Effector memory CD4-positive, alpha-beta T cell (primary cell): ENCODE measurements around the gene RNF31.

Experiments used
- DNase-seq, 3 donors: peaks; one replicate each; pipeline ENCODE4 v3.0.0-alpha.2; 2020
- H3K27ac ChIP-seq: 2 replicates; pipeline ENCODE4 v1.7.0; 2013; ENCODE audit warnings: mild to moderate bottlenecking, low read length, moderate library complexity; ENCODE audit not compliant: insufficient read depth, poor library complexity, severe bottlenecking
- H3K27me3 ChIP-seq: replicated peaks from 2 replicates; pipeline ENCODE4 v1.7.0; 2013; ENCODE audit warnings: mild to moderate bottlenecking, low read length; ENCODE audit not compliant: insufficient read depth, control insufficient read depth, poor library complexity, severe bottlenecking
- H3K36me3 ChIP-seq: 2 replicates; pipeline ENCODE4 v1.7.0; 2013; ENCODE audit warnings: mild to moderate bottlenecking, low read length, moderate library complexity; ENCODE audit not compliant: control insufficient read depth, insufficient read depth
- H3K4me1 ChIP-seq: 2 replicates; pipeline ENCODE4 v1.7.0; 2013; ENCODE audit warnings: low read length, mild to moderate bottlenecking; ENCODE audit not compliant: control insufficient read depth, insufficient read depth, poor library complexity, severe bottlenecking
- H3K4me3 ChIP-seq: 2 replicates; pipeline ENCODE4 v1.7.0; 2013; ENCODE audit warnings: low read length, low read depth, mild to moderate bottlenecking; ENCODE audit not compliant: insufficient read depth, poor library complexity, severe bottlenecking
- H3K9me3 ChIP-seq: 2 replicates; pipeline ENCODE4 v1.7.0; 2013; ENCODE audit warnings: mild to moderate bottlenecking, low read length, moderate library complexity; ENCODE audit not compliant: control insufficient read depth

RNF31 gene

GRCh38 chr14:24182110-24182882 is 35.0 kb downstream of the RNF31 start:
- peaks cover 93% of the 10 kb centered on the region for H3K36me3 ChIP-seq

DNA sequence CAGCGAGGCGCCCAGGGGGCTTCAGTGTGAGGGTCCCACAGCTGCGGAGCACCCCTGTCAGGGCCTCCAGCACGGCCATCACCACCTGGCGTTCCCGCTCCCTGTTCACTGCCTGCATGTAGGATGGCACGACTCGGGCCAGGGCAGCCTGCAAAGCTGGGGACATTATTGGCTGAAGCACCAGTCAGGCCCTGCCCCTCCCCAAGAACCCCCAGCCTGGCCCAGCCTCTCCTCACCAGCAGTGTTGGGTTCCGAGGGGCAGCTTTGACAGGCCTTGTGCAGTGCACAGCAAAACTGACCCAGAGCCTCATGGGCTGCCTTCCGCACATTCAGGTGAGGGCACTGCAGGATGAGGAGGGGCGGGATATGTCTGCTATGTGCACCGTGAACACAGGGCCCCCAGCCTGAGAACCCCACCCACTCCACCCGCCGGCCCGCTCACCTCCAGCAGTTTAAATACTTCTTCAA is 35.8 kb downstream of the RNF31 start:
- Histone ChIP-seq H3K4me1 (peaks cover 8% of the 10 kb centered on the region), H3K27me3 (no peaks in the 10 kb centered on the region), H3K36me3 (peaks cover 87% of the 10 kb centered on the region), H3K4me3 (no peak overlapping the region), H3K27ac (no peak overlapping the region), H3K9me3 (no peaks in the 10 kb centered on the region)
- no peak for DNase-seq

More at GRCh38 chr14:24182110-24182882, 35.0 kb downstream of the RNF31 start:
- Histone ChIP-seq H3K4me3 (no peak overlapping the region), H3K9me3 (no peaks in the 10 kb centered on the region), H3K27me3 (no peaks in the 10 kb centered on the region), H3K4me1 (peaks cover under 1% of the 10 kb centered on the region), H3K27ac (no peak overlapping the region)
- DNase-seq = no peak

GRCh38 chr14:24184104-24184970 is 37.0 kb downstream of the RNF31 start:
- Histone ChIP-seq H3K27me3 (no peaks in the 10 kb centered on the region), H3K27ac (no peak overlapping the region), H3K4me1 (peaks cover 19% of the 10 kb centered on the region), H3K36me3 (peaks cover 75% of the 10 kb centered on the region), H3K9me3 (no peaks in the 10 kb centered on the region), H3K4me3 (no peak overlapping the region)
- no peak for DNase-seq

GRCh38 chr14:24185026-24185425 is 37.7 kb downstream of the RNF31 start:
- peaks cover 19% of the 10 kb centered on the region for H3K4me1 ChIP-seq
- no peak for DNase-seq
- H3K4me3 ChIP-seq = no peak overlapping the region
- no peaks in the 10 kb centered on the region for H3K9me3 ChIP-seq
- H3K36me3 ChIP-seq = peaks cover 71% of the 10 kb centered on the region
- H3K27ac ChIP-seq = no peak overlapping the region
- H3K27me3 ChIP-seq = no peaks in the 10 kb centered on the region

DNA sequence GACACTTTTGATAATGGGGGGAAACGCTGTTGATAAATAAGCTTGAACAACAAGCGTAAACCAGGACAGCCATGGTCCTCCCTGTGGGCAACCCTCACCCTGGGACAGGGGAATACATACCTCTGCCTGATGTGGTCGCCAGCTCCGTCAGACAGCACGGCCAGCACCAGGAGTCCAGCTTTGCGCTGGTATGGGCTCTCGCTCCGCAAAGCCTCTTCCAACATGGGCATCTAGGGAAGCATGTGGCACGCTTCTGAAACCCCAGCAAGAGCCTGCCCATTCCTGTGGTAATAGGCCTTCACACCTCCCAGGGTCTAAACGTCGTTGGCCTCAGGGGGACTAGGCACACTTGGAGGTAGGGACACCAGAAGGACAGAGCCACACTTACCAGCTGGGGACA is 38.4 kb downstream of the RNF31 start:
- no peak for DNase-seq
- Histone ChIP-seq H3K4me1 (peaks cover 19% of the 10 kb centered on the region), H3K4me3 (no peak overlapping the region), H3K36me3 (peaks cover 68% of the 10 kb centered on the region), H3K9me3 (no peaks in the 10 kb centered on the region), H3K27ac (no peak overlapping the region), H3K27me3 (no peaks in the 10 kb centered on the region)

GRCh38 chr14:24186831-24187538 is 39.7 kb downstream of the RNF31 start:
- peaks cover 19% of the 10 kb centered on the region for H3K4me1 ChIP-seq
- peak overlapping the region; percentile 81 for H3K27ac ChIP-seq
- peaks cover 55% of the 10 kb centered on the region for H3K36me3 ChIP-seq
- no peaks in the 10 kb centered on the region for H3K9me3 ChIP-seq
- H3K27me3 ChIP-seq = no peaks in the 10 kb centered on the region
- no peak overlapping the region for H3K4me3 ChIP-seq
- no peak for DNase-seq

- Histone ChIP-seq H3K36me3 (peaks cover 53% of the 10 kb centered on the region), H3K27me3 (no peaks in the 10 kb centered on the region), H3K4me3 (peak overlapping the region; percentile 74), H3K9me3 (no peaks in the 10 kb centered on the region), H3K4me1 (peaks cover 19% of the 10 kb centered on the region), H3K27ac (peak overlapping the region; percentile 81)
- no peak for DNase-seq
These were observed 40.2 kb downstream of the RNF31 start for GRCh38 chr14:24187539-24187915.

DNA sequence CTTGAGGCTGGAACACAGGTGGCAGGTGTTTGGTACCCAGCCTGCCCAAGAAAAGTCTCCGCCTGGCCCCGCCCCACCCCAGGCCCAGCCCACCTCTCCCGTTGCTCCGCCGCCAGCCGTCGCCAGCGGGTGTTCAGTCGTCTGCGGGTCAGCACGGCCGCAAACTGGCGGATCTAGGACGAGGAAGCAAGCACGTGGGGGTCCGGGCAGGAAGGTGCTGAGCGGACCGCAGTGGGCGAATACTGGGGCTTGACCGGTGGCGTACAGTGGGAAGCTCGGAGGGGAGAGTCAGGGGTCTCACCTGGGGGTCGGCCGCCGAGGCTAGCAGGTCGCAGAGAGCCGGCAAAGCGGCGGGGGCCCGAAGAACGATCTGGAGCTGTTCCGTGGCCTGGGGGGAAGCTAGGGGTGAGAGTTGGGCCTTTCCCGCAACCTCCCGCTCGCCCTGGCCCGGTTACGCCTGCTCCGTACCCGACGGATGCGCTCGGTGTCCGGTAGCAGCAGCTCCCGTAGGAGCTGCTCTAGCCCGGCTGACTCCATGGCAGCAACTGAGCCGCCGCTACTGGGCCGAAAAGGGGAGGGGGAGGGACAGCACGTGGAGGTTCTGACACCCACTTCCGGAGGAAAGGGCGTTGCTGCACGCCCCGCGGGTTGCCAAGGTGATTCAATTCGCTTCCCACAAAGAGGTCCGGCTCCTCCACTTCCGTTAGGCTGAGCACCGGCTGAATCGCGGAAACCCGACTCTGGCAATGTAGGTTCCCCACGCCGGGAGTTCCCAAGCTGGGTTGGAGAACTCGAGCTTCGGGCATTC is 41.2 kb downstream of the RNF31 start, which contains the start of gene IPO4:
Gene IPO4 (minus strand): TSS at position 566 of the 808 bp plus-strand sequence. CDS start 29 bp downstream, at position 537.
- H3K27me3 ChIP-seq = no peaks in the 10 kb centered on the region
- peak; percentile 92 to 95 (median 94) for DNase-seq
- H3K4me1 ChIP-seq = peaks cover 19% of the 10 kb centered on the region
- H3K36me3 ChIP-seq = peaks cover 46% of the 10 kb centered on the region
- peak within 1 kb of the TSS; percentile 81 for H3K27ac ChIP-seq
- no peaks in the 10 kb centered on the region for H3K9me3 ChIP-seq
- H3K4me3 ChIP-seq = peak within 1 kb of the TSS; percentile 74

DNA sequence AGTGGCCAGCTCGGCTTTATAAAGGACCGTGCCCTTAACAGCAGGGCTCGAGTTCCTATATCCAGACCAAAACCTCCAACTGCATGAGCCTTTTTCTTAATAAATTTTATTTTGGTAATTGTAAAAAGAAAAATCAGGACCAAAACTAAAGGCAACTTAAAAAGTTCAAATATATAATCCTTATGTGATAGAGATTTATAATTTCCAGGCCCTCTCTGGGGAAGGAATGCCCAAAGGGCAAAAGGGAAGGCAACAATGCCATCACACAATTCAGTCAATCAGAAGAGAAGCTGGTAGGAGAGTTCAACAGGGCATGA is 41.7 kb downstream of the RNF31 start:
- Histone ChIP-seq H3K4me3 (peak overlapping the region; percentile 74), H3K27me3 (no peaks in the 10 kb centered on the region), H3K4me1 (peaks cover 19% of the 10 kb centered on the region), H3K9me3 (no peaks in the 10 kb centered on the region), H3K27ac (peak overlapping the region; percentile 81), H3K36me3 (peaks cover 41% of the 10 kb centered on the region)
- DNase-seq = no peak
